ENCODE results near the gene ZNF532.

ZNF532 gene

GRCh38 chr18:58870130-58870529 lies 5.5 kb downstream of the ZNF532 start:
- DNase-seq = no peak

- no peak for DNase-seq
Measured at GRCh38 chr18:58870621-58871020, 5.9 kb downstream of the ZNF532 start.

GRCh38 chr18:58871514-58872420 lies 7.1 kb downstream of the ZNF532 start:
- DNase-seq = no peak

- no peak for DNase-seq
Measured at GRCh38 chr18:58878640-58879039, 14.0 kb downstream of the ZNF532 start.

GRCh38 chr18:58881477-58881876 lies 16.8 kb downstream of the ZNF532 start:
- DNase-seq = no peak

- DNase-seq = no peak
Measured at GRCh38 chr18:58882044-58882443, 17.4 kb downstream of the ZNF532 start.

- DNase-seq = no peak
Measured at GRCh38 chr18:58882686-58883085, 18.0 kb downstream of the ZNF532 start.

- DNase-seq = no peak
Measured at GRCh38 chr18:58884680-58885079, 20.0 kb downstream of the ZNF532 start.

- DNase-seq = no peak
Measured at GRCh38 chr18:58886431-58886830, 21.8 kb downstream of the ZNF532 start.

GRCh38 chr18:58886864-58887612 lies 22.4 kb downstream of the ZNF532 start:
- DNase-seq = no peak

GRCh38 chr18:58887613-58887963 lies 22.9 kb downstream of the ZNF532 start:
- DNase-seq = no peak

GRCh38 chr18:58891776-58892175 lies 27.1 kb downstream of the ZNF532 start:
- no peak for DNase-seq

- no peak for DNase-seq
Measured at GRCh38 chr18:58892488-58892887, 27.8 kb downstream of the ZNF532 start.

GRCh38 chr18:58893388-58894099 lies 28.9 kb downstream of the ZNF532 start:
- DNase-seq = no peak

- DNase-seq = peak; percentile 17 to 60
Measured at GRCh38 chr18:58894930-58895329, 30.3 kb downstream of the ZNF532 start.

GRCh38 chr18:58895385-58895784 lies 30.7 kb downstream of the ZNF532 start:
- DNase-seq = peak in 1 of 2 experiments; percentile 5

- no peak for DNase-seq
Measured at GRCh38 chr18:58896268-58896667, 31.6 kb downstream of the ZNF532 start.

- no peak for DNase-seq
Measured at GRCh38 chr18:58896734-58897508, 32.2 kb downstream of the ZNF532 start.

- DNase-seq = no peak
Measured at GRCh38 chr18:58898010-58898799, 33.5 kb downstream of the ZNF532 start.

GRCh38 chr18:58900015-58900649 lies 35.5 kb downstream of the ZNF532 start:
- DNase-seq = no peak

- no peak for DNase-seq
Measured at GRCh38 chr18:58901143-58901542, 36.5 kb downstream of the ZNF532 start.
